Gastroesophageal sphincter (tissue), 4 donors: ENCODE data around the gene ACOX3. TPM values are rescaled to one million over a fixed set of nuclear protein-coding genes. Genes with fewer than 3 reads are reported as not detected.

Experiments used
- ATAC-seq: fragments of 150-250 bp; one replicate; pipeline ENCODE4 v1.9.1; 2016; ENCODE audit warnings: mild to moderate bottlenecking, moderate library complexity
- H3K27ac ChIP-seq, 4 donors: fragments of 200-600 bp; sonication (generic) in 3 of 4; 1 replicate in 3 of 4; 2 replicates in 1 of 4; pipeline ENCODE4 v1.5.1; 2016 to 2019
- H3K27me3 ChIP-seq: fragments of 200-600 bp; sonication (generic); one replicate; pipeline ENCODE4 v1.5.1; 2019
- H3K36me3 ChIP-seq, 2 donors: fragments of 200-600 bp; sonication (generic); one replicate each; pipeline ENCODE4 v1.5.1; 2019; ENCODE audit warnings: control low read depth in 1 of 2
- H3K4me1 ChIP-seq, 3 donors: fragments of 200-600 bp; sonication (generic); 1 replicate in 2 of 3; 2 replicates in 1 of 3; pipeline ENCODE4 v1.5.1; 2016 to 2019; ENCODE audit warnings: control low read depth in 2 of 3
- H3K4me3 ChIP-seq, 2 donors: fragments of 200-600 bp; sonication (generic); one replicate each; pipeline ENCODE4 v1.5.1; 2019; ENCODE audit warnings: mild to moderate bottlenecking in 1 of 2, moderate library complexity in 1 of 2
- H3K9me3 ChIP-seq, 3 donors: fragments of 200-600 bp; sonication (generic); one replicate each; pipeline ENCODE4 v1.5.1; 2017 to 2019; ENCODE audit warnings: control low read depth in 2 of 3
- EP300 ChIP-seq: sonication (generic); formaldehyde crosslinking; IDR thresholded peaks from one replicate; pipeline ENCODE4 v1.6.1; 2017; ENCODE audit warnings: antibody characterized with exemption, mild to moderate bottlenecking
- POLR2A ChIP-seq, 2 donors: fragments of 450-650 bp; IDR thresholded peaks; one replicate each; pipeline ENCODE4 v1.6.1; 2017; ENCODE audit warnings: antibody characterized with exemption in 2 of 2, mild to moderate bottlenecking in 2 of 2, moderate library complexity in 1 of 2
- POLR2AphosphoS5 ChIP-seq: sonication (generic); formaldehyde crosslinking; IDR thresholded peaks from one replicate; pipeline ENCODE4 v1.6.1; 2017; ENCODE audit warnings: antibody characterized with exemption
- WGBS, 2 donors: methylation state at CpG; one replicate each; pipeline ENCODE4 v1.1.5; 2018; ENCODE audit warnings: low coverage in 1 of 2; 5-methylcytosine and 5-hydroxymethylcytosine counted together
- total RNA-seq, 4 donors: library from RNA; depleted of rRNA; stranded (reverse); fragments of >200 nt; gene quantifications; one replicate each; pipeline ENCODE4 v1.1.0, GENCODE V29; 2016
- TF ChIP-seq, protein P1 (sequence below), 4 experiments: fragments of 200-600 bp in 2 of 4; fragments of 450-650 bp in 2 of 4; sonication (generic) in 1 of 4; IDR thresholded peaks; one replicate each; pipeline ENCODE4 v1.5.1; 2017 to 2019; ENCODE audit warnings: antibody characterized with exemption in 4 of 4, mild to moderate bottlenecking in 2 of 4, moderate library complexity in 2 of 4

Gene ACOX3
- total RNA-seq, 4 donors from 2014 or later: 21.5 to 79.5 (median 37.1) TPM

GRCh38 chr4:8441499-8442091, 1.1 kb upstream of the ACOX3 start:
- H3K9me3 ChIP-seq: no peaks in the 10 kb centered on the region
- H3K27me3 ChIP-seq: no peaks in the 10 kb centered on the region
- no peak for TF ChIP-seq POLR2A (IDR thresholded peaks at IDR 0.05)
- TF ChIP-seq POLR2AphosphoS5: no peak
- TF ChIP-seq EP300: no peak
- TF ChIP-seq, protein P1, sequence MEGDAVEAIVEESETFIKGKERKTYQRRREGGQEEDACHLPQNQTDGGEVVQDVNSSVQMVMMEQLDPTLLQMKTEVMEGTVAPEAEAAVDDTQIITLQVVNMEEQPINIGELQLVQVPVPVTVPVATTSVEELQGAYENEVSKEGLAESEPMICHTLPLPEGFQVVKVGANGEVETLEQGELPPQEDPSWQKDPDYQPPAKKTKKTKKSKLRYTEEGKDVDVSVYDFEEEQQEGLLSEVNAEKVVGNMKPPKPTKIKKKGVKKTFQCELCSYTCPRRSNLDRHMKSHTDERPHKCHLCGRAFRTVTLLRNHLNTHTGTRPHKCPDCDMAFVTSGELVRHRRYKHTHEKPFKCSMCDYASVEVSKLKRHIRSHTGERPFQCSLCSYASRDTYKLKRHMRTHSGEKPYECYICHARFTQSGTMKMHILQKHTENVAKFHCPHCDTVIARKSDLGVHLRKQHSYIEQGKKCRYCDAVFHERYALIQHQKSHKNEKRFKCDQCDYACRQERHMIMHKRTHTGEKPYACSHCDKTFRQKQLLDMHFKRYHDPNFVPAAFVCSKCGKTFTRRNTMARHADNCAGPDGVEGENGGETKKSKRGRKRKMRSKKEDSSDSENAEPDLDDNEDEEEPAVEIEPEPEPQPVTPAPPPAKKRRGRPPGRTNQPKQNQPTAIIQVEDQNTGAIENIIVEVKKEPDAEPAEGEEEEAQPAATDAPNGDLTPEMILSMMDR (IDR thresholded peaks at IDR 0.05): no peak
- H3K36me3 ChIP-seq: peaks cover 0 to 14% of the 10 kb centered on the region in 2 donors
- H3K27ac ChIP-seq: peak overlapping the region in 1 of 4 donors; percentile 87
- no peak for ATAC-seq
- H3K4me1 ChIP-seq: peaks cover 9 to 63% (median 20%) of the 10 kb centered on the region in 3 donors
- peak overlapping the region; percentile 62 to 89 for H3K4me3 ChIP-seq
- 49 to 57% methylated on average over 15 to 17 of the region's 17 CpGs for WGBS, 2 donors

DNA sequence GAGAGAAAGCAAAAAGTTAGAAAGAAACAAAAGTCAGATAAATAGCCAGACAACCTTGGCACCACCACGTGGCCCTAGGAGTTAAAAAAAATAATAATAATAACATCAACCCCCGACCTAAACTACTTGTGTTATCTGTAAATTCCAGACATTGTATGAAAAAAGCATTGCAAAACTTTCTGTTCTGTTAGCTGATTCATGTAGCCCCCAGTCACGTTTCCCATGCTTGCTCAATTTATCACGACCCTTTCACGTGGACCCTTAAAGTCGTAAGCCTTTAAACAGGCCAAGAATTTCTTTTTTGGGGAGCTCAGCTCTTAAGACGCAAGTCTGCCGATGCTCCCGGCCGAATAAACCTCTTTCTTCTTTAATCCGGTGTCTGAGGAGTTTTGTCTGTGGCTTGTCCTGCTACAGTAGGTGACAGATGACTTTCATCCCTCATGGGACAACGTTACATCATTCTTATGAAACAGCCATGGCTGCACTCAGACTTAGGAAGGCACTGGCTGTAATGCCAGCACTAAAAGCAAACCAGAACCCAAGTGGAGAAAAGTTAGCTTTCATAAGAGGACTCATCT, 520 bp downstream of the ACOX3 start:
- peak; percentile 78 for ATAC-seq
- Histone ChIP-seq H3K4me1 (peaks cover 9 to 79% (median 22%) of the 10 kb centered on the region in 3 donors), H3K27me3 (no peaks in the 10 kb centered on the region), H3K9me3 (no peaks in the 10 kb centered on the region), H3K36me3 (no peaks in the 10 kb centered on the region), H3K27ac (peak overlapping the region; percentile 87 to 97 (median 95)), H3K4me3 (peak overlapping the region; percentile 62 to 89)
- TF ChIP-seq POLR2AphosphoS5: no peak
- no peak for TF ChIP-seq POLR2A (IDR thresholded peaks at IDR 0.05)
- TF ChIP-seq, protein P1 (IDR thresholded peaks at IDR 0.05): no peak
- no peak for TF ChIP-seq EP300
- WGBS, 2 donors: 23 to 29% methylated on average over 11 to 12 of the region's 12 CpGs

DNA sequence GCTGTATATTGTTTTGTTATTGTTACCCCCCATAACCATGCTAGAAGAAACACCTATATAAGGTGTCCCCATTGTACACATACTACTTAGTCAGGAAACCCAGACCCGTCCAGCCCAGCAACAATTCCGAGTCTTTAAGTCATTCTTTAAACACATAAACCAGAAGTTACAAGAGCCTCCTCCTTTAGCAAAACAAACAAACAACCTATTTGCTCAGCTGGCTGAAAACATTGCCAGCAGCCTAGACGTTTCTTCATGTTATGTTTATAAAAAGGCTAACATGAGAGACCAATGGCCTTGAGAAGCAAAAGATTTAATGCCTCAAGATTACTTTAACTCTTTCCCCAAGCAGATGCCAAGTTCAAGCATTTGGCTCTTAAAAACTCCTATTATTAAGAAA, 1.4 kb downstream of the ACOX3 start:
- Histone ChIP-seq H3K27me3 (no peaks in the 10 kb centered on the region), H3K4me1 (peaks cover 9 to 88% (median 22%) of the 10 kb centered on the region in 3 donors), H3K9me3 (no peaks in the 10 kb centered on the region), H3K27ac (peak overlapping the region in 3 of 4 donors; percentile 68 to 95 (median 87)), H3K36me3 (no peaks in the 10 kb centered on the region), H3K4me3 (no peak overlapping the region)
- ATAC-seq: no peak
- TF ChIP-seq, protein P1 (IDR thresholded peaks at IDR 0.05): no peak
- no peak for TF ChIP-seq POLR2AphosphoS5
- 48 to 71% methylated on average over 3 of the region's 3 CpGs for WGBS, 2 donors

DNA sequence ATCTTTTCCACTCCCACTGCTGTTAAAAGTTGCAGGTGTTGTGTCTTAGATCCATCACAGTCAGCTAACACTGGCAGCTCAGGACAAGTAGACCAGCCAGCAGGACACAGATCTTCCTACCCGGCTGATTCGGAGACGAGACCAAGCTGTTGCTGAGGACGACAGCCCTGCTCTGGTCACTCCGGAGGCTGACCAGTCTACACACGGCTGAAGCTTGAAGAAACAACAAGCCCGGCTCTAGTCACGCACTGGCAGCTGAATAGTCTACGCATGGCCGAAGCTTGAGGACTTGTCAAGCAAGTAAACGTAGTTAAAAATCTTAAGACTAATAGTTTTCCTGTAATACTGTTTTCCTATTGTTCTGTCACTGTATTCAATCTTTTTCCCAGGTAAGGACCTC, 1.8 kb downstream of the ACOX3 start:
- TF ChIP-seq, protein P1 (IDR thresholded peaks at IDR 0.05): no peak
- TF ChIP-seq POLR2A (IDR thresholded peaks at IDR 0.05): no peak
- H3K27me3 ChIP-seq: no peaks in the 10 kb centered on the region
- peaks cover 9 to 86% (median 22%) of the 10 kb centered on the region in 3 donors for H3K4me1 ChIP-seq
- no peak for ATAC-seq
- H3K4me3 ChIP-seq: no peak overlapping the region
- WGBS, 2 donors: 17 to 65% methylated on average over 1 to 11 of the region's 11 CpGs
- no peaks in the 10 kb centered on the region for H3K36me3 ChIP-seq
- peak overlapping the region in 3 of 4 donors; percentile 68 to 95 (median 87) for H3K27ac ChIP-seq
- H3K9me3 ChIP-seq: no peaks in the 10 kb centered on the region

GRCh38 chr4:8437281-8437680, 3.2 kb downstream of the ACOX3 start:
- Histone ChIP-seq H3K9me3 (no peaks in the 10 kb centered on the region), H3K27ac (peak overlapping the region; percentile 2 to 95 (median 73)), H3K4me3 (peak overlapping the region in 1 of 2 donors; percentile 32), H3K36me3 (no peaks in the 10 kb centered on the region), H3K4me1 (peaks cover 7 to 76% (median 17%) of the 10 kb centered on the region in 3 donors), H3K27me3 (no peaks in the 10 kb centered on the region)
- ATAC-seq: no peak
- 31 to 32% methylated on average over 9 to 13 of the region's 13 CpGs for WGBS, 2 donors
- TF ChIP-seq POLR2AphosphoS5: no peak
- TF ChIP-seq, protein P1 (IDR thresholded peaks at IDR 0.05): peak in 3 of 4 experiments; percentile 24 to 50 (median 33)
